ENCODE results near the gene ACVRL1.

DNA sequence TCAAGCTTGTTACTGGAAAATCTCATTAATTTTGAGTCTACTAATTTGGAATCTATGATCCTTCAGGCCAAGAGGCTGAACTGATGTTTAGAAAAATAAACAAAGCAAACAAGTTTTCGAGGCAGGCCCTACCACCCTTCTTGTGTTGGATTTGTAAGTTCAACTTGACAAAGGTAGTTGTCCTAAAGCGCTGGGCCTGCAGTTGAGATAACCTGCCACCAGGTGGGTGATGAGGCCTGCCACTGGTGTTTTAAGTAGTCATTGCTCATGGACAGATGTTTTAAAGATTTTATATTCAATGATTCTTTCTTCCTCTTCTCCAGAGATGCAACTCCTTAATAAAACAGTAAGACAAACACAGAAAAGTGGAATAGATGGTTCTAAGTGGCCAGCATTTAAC, 19.4 kb downstream of the ACVRL1 start:
- TF ChIP-seq, protein P1, sequence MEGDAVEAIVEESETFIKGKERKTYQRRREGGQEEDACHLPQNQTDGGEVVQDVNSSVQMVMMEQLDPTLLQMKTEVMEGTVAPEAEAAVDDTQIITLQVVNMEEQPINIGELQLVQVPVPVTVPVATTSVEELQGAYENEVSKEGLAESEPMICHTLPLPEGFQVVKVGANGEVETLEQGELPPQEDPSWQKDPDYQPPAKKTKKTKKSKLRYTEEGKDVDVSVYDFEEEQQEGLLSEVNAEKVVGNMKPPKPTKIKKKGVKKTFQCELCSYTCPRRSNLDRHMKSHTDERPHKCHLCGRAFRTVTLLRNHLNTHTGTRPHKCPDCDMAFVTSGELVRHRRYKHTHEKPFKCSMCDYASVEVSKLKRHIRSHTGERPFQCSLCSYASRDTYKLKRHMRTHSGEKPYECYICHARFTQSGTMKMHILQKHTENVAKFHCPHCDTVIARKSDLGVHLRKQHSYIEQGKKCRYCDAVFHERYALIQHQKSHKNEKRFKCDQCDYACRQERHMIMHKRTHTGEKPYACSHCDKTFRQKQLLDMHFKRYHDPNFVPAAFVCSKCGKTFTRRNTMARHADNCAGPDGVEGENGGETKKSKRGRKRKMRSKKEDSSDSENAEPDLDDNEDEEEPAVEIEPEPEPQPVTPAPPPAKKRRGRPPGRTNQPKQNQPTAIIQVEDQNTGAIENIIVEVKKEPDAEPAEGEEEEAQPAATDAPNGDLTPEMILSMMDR (IDR thresholded peaks at IDR 0.05), result peak; percentile 60
- TF ChIP-seq EZH2 (IDR thresholded peaks at IDR 0.05; ENCODE audit: borderline replicate concordance, insufficient read depth, low read depth, low read length, poor library complexity, severe bottlenecking), result no peak

Data from B cell (primary cell).